ENCODE results near the gene CCSER1.
"Not testable (repeated sequence)": the region's sequence is repeated elsewhere in the genome, so short reads cannot be mapped to it uniquely, and the experiment has no call there.

Gene CCSER1

GRCh38 chr4:90299373-90299772, 172.2 kb downstream of the CCSER1 start:
- DNase-seq (ENCODE audit: low spot score), result no peak

GRCh38 chr4:90306810-90307209, 179.6 kb downstream of the CCSER1 start:
- DNase-seq (ENCODE audit: low spot score), result no peak

- DNase-seq (ENCODE audit: low spot score), result not testable (repeated sequence)
Observed at GRCh38 chr4:90317140-90317539, 189.9 kb downstream of the CCSER1 start.

DNA sequence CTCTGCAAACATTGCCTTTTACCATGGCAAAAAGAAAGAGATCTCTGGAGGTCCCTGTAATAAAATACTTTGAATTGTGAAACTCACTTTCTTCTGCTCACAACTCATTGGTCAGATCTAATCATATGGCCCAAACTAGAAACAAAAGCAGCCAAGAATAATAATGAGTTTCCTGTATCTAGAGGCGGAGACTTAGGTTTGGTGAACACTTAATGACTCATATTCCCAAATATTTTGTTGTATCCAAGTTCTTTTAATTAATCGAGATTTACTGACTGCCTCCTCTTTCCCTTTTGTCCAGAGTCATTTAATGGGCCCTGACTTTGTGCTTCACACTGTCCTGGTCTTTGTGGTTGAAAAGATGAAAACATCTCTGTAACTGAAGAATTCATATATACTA, 190.6 kb downstream of the CCSER1 start:
- peak; percentile 26 for DNase-seq (ENCODE audit: low spot score)

- DNase-seq (ENCODE audit: low spot score), result peak; percentile 14
Observed at GRCh38 chr4:90318193-90318592, 191.0 kb downstream of the CCSER1 start.

- DNase-seq (ENCODE audit: low spot score), result no peak
Observed at GRCh38 chr4:90328558-90328957, 201.4 kb downstream of the CCSER1 start.

DNA sequence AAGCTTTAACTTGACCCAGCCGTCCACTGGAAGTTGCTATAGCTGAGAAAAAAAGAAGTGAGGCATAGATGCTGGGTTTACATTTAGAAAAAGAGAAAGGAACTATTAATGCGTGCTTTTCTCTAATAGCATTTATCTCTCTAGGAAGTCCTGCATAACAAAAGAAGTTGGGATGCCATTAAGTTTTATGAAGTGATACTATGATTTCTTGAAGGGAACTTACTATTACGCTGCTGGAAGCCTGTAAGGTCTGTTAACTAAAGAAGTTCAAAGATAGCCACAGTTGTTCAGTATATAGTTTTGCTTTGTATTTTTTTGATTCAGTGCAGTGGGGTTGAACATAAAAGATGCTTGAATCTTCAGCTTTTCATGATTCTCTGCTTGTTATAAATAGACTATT, 203.4 kb downstream of the CCSER1 start:
- no peak for DNase-seq (ENCODE audit: low spot score)

GRCh38 chr4:90345549-90346215, 218.5 kb downstream of the CCSER1 start:
- no peak for DNase-seq (ENCODE audit: low spot score)

GRCh38 chr4:90349636-90350035, 222.4 kb downstream of the CCSER1 start:
- no peak for DNase-seq (ENCODE audit: low spot score)

DNA sequence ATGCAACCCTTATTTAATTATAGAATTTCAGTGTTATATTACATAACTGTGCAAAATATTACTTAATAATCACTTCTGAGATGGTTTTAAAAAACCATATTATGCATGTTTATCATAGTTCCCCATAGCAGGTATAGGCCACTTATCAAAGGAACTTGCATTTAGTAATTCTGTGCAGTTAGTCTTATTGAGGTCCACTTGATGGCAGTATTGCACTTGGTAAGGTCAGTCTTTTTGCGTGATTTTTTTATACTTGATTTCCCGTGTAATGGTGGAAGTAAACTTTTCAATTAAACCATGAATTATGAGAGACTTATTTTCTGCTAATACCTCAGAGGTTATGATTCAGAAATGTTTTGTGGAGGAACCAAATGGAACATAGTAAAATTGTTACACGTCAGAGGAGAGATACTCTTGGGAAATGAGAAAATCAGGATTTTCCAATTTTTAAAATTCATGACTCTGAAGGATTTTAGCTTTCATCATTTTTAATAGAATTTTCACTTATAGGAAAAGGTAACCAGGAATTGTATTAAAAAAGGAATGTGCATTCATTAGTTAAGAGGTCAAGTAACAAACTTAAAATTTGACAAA, 230.0 kb downstream of the CCSER1 start:
- DNase-seq (ENCODE audit: low spot score), result peak; percentile 47

GRCh38 chr4:90375081-90375480, 247.9 kb downstream of the CCSER1 start:
- DNase-seq (ENCODE audit: low spot score), result no peak

GRCh38 chr4:90393215-90393614, 266.0 kb downstream of the CCSER1 start:
- DNase-seq (ENCODE audit: low spot score), result no peak

- DNase-seq (ENCODE audit: low spot score), result no peak
Observed at GRCh38 chr4:90403781-90404180, 276.6 kb downstream of the CCSER1 start.

GRCh38 chr4:90407897-90408296, 280.7 kb downstream of the CCSER1 start:
- not testable (repeated sequence) for DNase-seq (ENCODE audit: low spot score)

DNA sequence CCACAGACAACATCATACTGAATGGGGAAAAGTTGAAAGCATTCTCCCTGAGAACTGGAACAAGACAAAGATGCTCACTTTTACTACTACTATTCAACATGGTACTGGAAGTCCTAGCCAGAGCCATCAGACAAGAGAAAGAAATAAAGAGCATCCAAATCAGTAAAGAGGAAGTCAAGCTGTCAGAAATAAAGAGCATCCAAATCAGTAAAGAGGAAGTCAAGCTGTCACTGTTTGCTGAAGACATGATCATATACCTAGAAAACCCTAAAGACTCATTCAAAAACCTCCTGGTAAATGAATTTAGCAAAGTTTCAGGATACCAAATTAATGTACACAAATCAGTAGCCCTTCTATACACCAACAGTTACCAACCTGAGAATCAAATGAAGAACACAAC, 285.6 kb downstream of the CCSER1 start:
- DNase-seq (ENCODE audit: low spot score), result not testable (repeated sequence)

GRCh38 chr4:90415116-90415515, 287.9 kb downstream of the CCSER1 start:
- no peak for DNase-seq (ENCODE audit: low spot score)

- peak; percentile 50 for DNase-seq (ENCODE audit: low spot score)
Observed at GRCh38 chr4:90419124-90419711, 292.0 kb downstream of the CCSER1 start.

DNA sequence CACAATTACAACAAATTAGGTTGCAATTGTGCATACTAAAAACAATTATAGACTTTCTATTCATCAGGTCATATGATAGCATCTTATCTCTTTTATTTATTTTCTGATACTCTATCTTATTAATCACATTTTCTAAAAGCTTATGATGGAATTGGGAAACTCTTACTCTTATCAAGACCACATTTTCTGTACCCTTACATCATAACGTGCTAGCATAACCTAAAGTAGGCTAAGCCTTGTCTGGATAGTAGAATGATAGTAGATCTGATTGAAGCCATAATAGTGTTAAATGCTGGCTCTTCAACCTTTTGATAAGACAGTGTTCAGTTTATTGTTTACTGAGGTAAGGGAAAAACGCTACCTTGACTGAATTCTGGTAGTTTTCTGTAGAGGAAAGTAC, 294.0 kb downstream of the CCSER1 start:
- no peak for DNase-seq (ENCODE audit: low spot score)

DNA sequence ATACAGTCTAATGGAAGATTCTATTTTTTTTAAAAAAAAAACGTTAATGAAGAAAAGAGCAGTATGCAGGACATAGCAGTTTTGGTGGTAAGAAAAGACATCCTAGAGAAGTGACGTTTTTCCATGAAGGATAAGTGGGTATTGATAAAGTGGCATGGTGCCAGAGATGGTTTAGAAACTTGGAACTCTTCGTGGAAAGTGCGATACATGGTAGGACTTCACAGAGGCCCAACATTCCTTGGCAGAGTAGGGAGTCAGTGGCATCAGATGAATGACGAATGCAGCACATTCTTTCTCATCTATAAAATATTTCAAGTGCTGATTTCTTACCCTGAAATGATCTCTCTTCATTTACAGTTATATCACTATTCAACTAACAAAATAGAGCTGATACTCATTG, 298.7 kb downstream of the CCSER1 start:
- DNase-seq (ENCODE audit: low spot score), result no peak

- DNase-seq (ENCODE audit: low spot score), result no peak
Observed at GRCh38 chr4:90438522-90438921, 311.3 kb downstream of the CCSER1 start.

DNA sequence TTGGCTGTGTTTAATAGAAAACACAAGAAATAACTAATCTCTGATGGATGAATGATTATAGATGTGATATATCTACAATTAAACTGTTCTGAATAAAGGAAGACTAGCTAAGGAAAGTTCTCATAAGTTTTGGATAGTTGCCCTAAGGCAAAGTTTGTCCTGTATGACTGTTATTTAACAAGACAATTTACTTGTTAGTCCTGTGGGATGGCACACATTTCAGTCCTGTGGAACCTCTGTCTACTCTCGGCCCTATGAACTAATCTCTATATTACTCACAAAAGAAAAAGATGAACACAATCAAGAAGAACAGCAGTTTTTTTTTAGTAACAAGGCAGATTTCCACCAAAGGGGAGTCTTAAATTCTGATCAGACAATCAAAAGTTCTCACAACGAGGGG, 314.6 kb downstream of the CCSER1 start:
- DNase-seq (ENCODE audit: low spot score), result no peak

DNA sequence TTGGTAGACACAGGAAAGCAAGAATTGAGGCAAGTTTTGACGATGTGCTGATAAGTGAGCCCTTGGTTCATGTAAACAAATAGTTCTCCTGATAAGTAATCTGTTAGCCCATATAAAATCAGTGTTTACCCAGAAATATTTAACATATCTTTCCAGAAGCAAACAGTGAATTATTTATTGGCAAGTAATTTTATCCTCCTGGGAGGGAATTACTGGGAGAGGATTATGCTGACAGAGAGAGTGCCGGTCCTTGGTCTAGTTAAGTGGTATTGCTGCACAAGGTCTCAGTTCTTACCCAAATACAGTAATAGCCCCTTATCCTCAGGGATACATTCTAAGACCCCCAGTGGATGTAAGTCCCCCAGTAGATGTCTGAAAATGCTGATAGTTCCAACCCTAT, 315.4 kb downstream of the CCSER1 start:
- DNase-seq (ENCODE audit: low spot score), result no peak

GRCh38 chr4:90443231-90443630, 316.0 kb downstream of the CCSER1 start:
- no peak for DNase-seq (ENCODE audit: low spot score)

DNA sequence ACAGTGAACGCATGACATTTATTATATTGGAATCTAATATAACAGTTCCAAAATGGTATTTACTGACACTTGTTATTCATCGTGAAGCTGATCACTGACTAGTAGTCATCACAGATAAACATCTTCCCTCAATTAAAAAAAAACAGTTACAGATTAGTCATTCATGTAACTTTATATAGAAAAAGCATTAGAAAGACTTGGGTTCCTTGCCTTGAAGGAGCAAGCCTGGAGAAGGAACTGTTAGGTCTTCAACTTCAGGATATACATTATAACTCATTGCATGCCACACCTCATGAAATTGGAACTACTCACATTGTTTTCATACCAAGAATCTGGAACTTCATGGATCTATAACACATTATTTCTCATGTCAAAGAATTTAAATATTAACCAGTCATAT, 317.7 kb downstream of the CCSER1 start:
- DNase-seq (ENCODE audit: low spot score), result no peak
